OCI-LY3 (cell line): ENCODE measurements around the gene ZNF213.
A peak's percentile ranks its signal among the peaks of the same experiment; 100 is the strongest.

ENCODE experiments used
- H2AFZ ChIP-seq: fragments of 200-600, 300-600 bp; shearing (Covaris generic); 2 replicates; pipeline ENCODE4 v1.6.0; 2014; ENCODE audit warnings: antibody characterized with exemption, low read depth, low read length
- H3K27ac ChIP-seq: fragments of 200-600, 300-600 bp; sonication (generic); 2 replicates; pipeline ENCODE4 v1.5.1; 2014; ENCODE audit warnings: mild to moderate bottlenecking, low read length, moderate library complexity, mixed read lengths
- H3K27me3 ChIP-seq: fragments of 200-600, 300-600 bp; sonication (generic); 2 replicates; pipeline ENCODE4 v1.6.1; 2014; ENCODE audit warnings: low read depth, low read length, mixed read lengths
- H3K36me3 ChIP-seq: fragments of 200-600, 300-600 bp; sonication (generic); replicated peaks from 2 replicates; pipeline ENCODE3; 2014; ENCODE audit warnings: low read depth, low read length, mixed read lengths
- H3K4me1 ChIP-seq: fragments of 300-600, 200-600 bp; sonication (generic); 2 replicates; pipeline ENCODE4 v1.6.1; 2014; ENCODE audit warnings: low read length, mixed read lengths
- H3K4me2 ChIP-seq: fragments of 200-600, 300-600 bp; sonication (generic); 2 replicates; pipeline ENCODE4 v1.6.1; 2014; ENCODE audit warnings: low read length, mixed read lengths
- H3K4me3 ChIP-seq: fragments of 300-600, 200-600 bp; sonication (generic); 2 replicates; pipeline ENCODE4 v1.5.1; 2014; ENCODE audit warnings: antibody characterized with exemption, mild to moderate bottlenecking, low read length, moderate library complexity
- H3K79me2 ChIP-seq: fragments of 300-600, 200-600 bp; shearing (Covaris generic); 2 replicates; pipeline ENCODE4 v1.6.1; 2014; ENCODE audit warnings: mild to moderate bottlenecking, low read length, mixed read lengths
- H3K9ac ChIP-seq: fragments of 300-600, 200-600 bp; shearing (Covaris generic); 2 replicates; pipeline ENCODE4 v1.6.0; 2014; ENCODE audit warnings: mild to moderate bottlenecking, low read length, moderate library complexity
- H3K9me3 ChIP-seq: fragments of 200-600, 300-600 bp; shearing (Covaris generic); 2 replicates; pipeline ENCODE4 v1.6.1; 2014; ENCODE audit warnings: low read length, mixed read lengths; ENCODE audit not compliant: insufficient read depth
- H4K20me1 ChIP-seq: fragments of 200-600, 300-600 bp; sonication (generic); 2 replicates; pipeline ENCODE4 v1.6.1; 2016; ENCODE audit warnings: low read length, mixed read lengths; ENCODE audit not compliant: insufficient read depth
- CTCF ChIP-seq: fragments of 200-600, 300-600 bp; sonication (generic); IDR thresholded peaks from 2 replicates; pipeline ENCODE4 v1.5.1; 2014; ENCODE audit warnings: antibody characterized with exemption, low read length, low read depth
- EZH2phosphoT487 ChIP-seq: fragments of 200-600 bp; shearing (Covaris generic); IDR thresholded peaks from 2 replicates; pipeline ENCODE4 v1.6.1; 2018; ENCODE audit warnings: antibody characterized with exemption, mixed run types, low read depth

ZNF213 gene

GRCh38 chr16:3099395-3099731, 35.5 kb upstream of the ZNF213 start:
- Histone ChIP-seq H4K20me1 (no peaks in the 10 kb centered on the region), H3K9me3 (no peaks in the 10 kb centered on the region), H3K36me3 (no peaks in the 10 kb centered on the region), H3K4me1 (peaks cover 25% of the 10 kb centered on the region), H3K9ac (no peak overlapping the region), H3K27ac (no peak overlapping the region), H2AFZ (no peak overlapping the region), H3K27me3 (peaks cover 6% of the 10 kb centered on the region; the same call in 1 of the 2 replicates), H3K4me3 (no peak overlapping the region), H3K4me2 (no peak overlapping the region; the same call in 1 of the 2 replicates), H3K79me2 (no peaks in the 10 kb centered on the region)
- TF ChIP-seq EZH2phosphoT487 (no peak), CTCF (no peak)

- peaks cover 6% of the 10 kb centered on the region; the same call in 1 of the 2 replicates for H3K27me3 ChIP-seq
- H3K4me1 ChIP-seq = peaks cover 25% of the 10 kb centered on the region
- no peak overlapping the region for H2AFZ ChIP-seq
- H3K27ac ChIP-seq = no peak overlapping the region
- H3K9ac ChIP-seq = 0 out of 2 replicates have a peak overlapping the region, but pooled peaks have one; percentile 58
- no peak for TF ChIP-seq EZH2phosphoT487
- no peak for TF ChIP-seq CTCF
- no peaks in the 10 kb centered on the region for H3K9me3 ChIP-seq
- H4K20me1 ChIP-seq = no peaks in the 10 kb centered on the region
- H3K36me3 ChIP-seq = no peaks in the 10 kb centered on the region
- H3K79me2 ChIP-seq = no peaks in the 10 kb centered on the region
- peak overlapping the region; percentile 78 for H3K4me3 ChIP-seq
- peak overlapping the region; percentile 71 for H3K4me2 ChIP-seq
These were observed 34.9 kb upstream of the ZNF213 start for GRCh38 chr16:3099732-3100499.

GRCh38 chr16:3101018-3101840, 33.6 kb upstream of the ZNF213 start:
- no peak overlapping the region for H3K27ac ChIP-seq
- H3K4me3 ChIP-seq = peak overlapping the region; percentile 78
- H3K4me1 ChIP-seq = peaks cover 23% of the 10 kb centered on the region

More at GRCh38 chr16:3101018-3101840, 33.6 kb upstream of the ZNF213 start:
- Histone ChIP-seq H2AFZ (peak overlapping the region; percentile 93), H4K20me1 (no peaks in the 10 kb centered on the region), H3K36me3 (no peaks in the 10 kb centered on the region), H3K9ac (peak overlapping the region; percentile 58), H3K79me2 (no peaks in the 10 kb centered on the region), H3K4me2 (peak overlapping the region; percentile 71), H3K27me3 (peaks cover 6% of the 10 kb centered on the region; the same call in 1 of the 2 replicates), H3K9me3 (no peaks in the 10 kb centered on the region)
- TF ChIP-seq EZH2phosphoT487 (no peak), CTCF (peak; percentile 75)
